ENCODE data around the gene LIPG. TPM values are rescaled to one million over a fixed set of nuclear protein-coding genes. Genes with fewer than 3 reads are reported as not detected.

The LIPG gene
- total and polyA plus RNA-seq, 2 donors = 1.8 to 4.2 TPM

DNA sequence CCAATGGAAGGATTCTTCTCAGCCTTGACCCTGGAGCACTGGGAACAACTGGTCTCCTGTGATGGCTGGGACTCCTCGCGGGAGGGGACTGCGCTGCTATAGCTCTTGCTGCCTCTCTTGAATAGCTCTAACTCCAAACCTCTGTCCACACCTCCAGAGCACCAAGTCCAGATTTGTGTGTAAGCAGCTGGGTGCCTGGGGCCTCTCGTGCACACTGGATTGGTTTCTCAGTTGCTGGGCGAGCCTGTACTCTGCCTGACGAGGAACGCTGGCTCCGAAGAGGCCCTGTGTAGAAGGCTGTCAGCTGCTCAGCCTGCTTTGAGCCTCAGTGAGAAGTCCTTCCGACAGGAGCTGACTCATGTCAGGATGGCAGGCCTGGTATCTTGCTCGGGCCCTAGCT is 28.8 kb downstream of the LIPG start:
- no peaks in the 10 kb centered on the region for H3K36me3 ChIP-seq (ENCODE audit: control insufficient read depth in 2 of 2, insufficient read depth in 2 of 2, low read length in 1 of 2)
- H3K4me1 ChIP-seq (ENCODE audit: control insufficient read depth in 2 of 2, insufficient read depth in 2 of 2, low read length in 2 of 2) = no peaks in the 10 kb centered on the region
- no peaks in the 10 kb centered on the region for H3K9me3 ChIP-seq (ENCODE audit: control insufficient read depth in 2 of 2, insufficient read depth in 1 of 2, low read length in 1 of 2)
- DNase-seq (ENCODE audit: low read depth in 6 of 9, low spot score in 9 of 9) = no peak
- H3K27me3 ChIP-seq (ENCODE audit: control insufficient read depth in 2 of 2, insufficient read depth in 1 of 2, low read length in 1 of 2) = no peaks in the 10 kb centered on the region
- no peak overlapping the region for H3K27ac ChIP-seq (ENCODE audit: low read depth in 1 of 2, low read length in 1 of 2)
- WGBS = 96% methylated on average over 10 of the region's 10 CpGs
- H3K4me3 ChIP-seq (ENCODE audit: low read length in 2 of 2) = no peak overlapping the region

DNA sequence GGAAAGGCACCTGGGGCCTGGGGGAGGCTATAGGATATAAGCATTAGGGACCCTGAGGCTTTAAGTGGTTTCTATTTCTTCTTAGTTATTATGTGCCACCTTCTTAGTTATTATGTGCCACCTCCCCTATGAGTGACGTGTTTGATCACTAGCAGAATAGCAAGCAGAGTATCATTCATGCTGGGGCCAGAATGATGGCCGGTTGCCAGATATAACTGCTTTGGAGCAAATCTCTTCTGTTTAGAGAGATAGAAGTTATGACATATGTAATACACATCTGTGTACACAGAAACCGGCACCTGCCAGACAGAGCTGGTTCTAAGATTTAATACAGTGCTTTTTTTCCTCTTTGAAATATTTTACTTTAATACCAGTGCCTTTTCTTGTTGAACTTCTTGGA is 29.4 kb downstream of the LIPG start:
- Histone ChIP-seq H3K27ac (ENCODE audit: low read depth in 1 of 2, low read length in 1 of 2) (no peak overlapping the region), H3K4me1 (ENCODE audit: control insufficient read depth in 2 of 2, insufficient read depth in 2 of 2, low read length in 2 of 2) (no peaks in the 10 kb centered on the region), H3K9me3 (ENCODE audit: control insufficient read depth in 2 of 2, insufficient read depth in 1 of 2, low read length in 1 of 2) (no peaks in the 10 kb centered on the region), H3K4me3 (ENCODE audit: low read length in 2 of 2) (no peak overlapping the region), H3K27me3 (ENCODE audit: control insufficient read depth in 2 of 2, insufficient read depth in 1 of 2, low read length in 1 of 2) (no peaks in the 10 kb centered on the region), H3K36me3 (ENCODE audit: control insufficient read depth in 2 of 2, insufficient read depth in 2 of 2, low read length in 1 of 2) (no peaks in the 10 kb centered on the region)
- WGBS = 87% methylated on average over 3 of the region's 3 CpGs
- no peak for DNase-seq (ENCODE audit: low read depth in 6 of 9, low spot score in 9 of 9)

DNA sequence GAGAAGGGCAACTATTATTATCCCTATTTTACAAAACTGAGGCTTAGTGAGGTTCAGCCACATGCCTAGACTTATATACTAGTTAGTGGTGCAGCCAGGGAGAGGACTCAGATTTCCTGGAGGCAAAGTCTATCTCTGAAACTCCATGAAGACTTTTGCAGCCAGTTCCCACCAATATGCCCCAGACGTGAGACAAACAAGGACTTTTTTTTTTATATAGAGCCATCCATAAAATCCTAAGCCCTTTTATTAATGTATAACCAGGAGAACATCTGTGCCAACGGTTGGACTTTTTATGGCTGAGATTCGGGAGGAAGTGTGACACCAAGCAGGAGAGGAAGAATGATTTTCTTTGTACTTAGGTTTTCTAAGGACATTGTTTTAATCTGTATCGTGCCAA is 29.9 kb downstream of the LIPG start:
- 58% methylated on average over 4 of the region's 4 CpGs for WGBS
- no peak overlapping the region for H3K4me3 ChIP-seq (ENCODE audit: low read length in 2 of 2)

DNA sequence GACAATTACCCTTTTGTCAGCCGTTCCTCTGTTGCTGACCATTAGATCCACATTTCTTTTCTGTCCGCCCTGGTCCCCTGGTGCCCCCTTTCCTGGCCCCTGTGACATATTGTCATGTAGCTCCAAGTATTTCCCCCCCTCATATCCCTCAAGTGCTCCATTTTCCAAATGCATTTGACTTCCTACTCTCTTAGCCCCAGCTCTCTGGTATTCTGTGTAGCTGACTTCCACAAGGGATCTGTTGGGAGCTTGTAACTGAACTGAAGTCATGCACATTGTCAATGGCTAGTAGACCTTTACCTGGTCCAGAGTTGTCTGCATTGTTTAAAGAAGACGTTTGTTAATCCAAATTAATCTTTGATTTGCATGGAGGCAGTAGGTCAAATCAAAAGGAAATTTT is 34.8 kb downstream of the LIPG start:
- H3K27ac ChIP-seq (ENCODE audit: low read depth in 1 of 2, low read length in 1 of 2) = no peak overlapping the region
- no peak for DNase-seq (ENCODE audit: low read depth in 6 of 9, low spot score in 9 of 9)
- H3K9me3 ChIP-seq (ENCODE audit: control insufficient read depth in 2 of 2, insufficient read depth in 1 of 2, low read length in 1 of 2) = no peaks in the 10 kb centered on the region
- no peaks in the 10 kb centered on the region for H3K27me3 ChIP-seq (ENCODE audit: control insufficient read depth in 2 of 2, insufficient read depth in 1 of 2, low read length in 1 of 2)
- H3K4me3 ChIP-seq (ENCODE audit: low read length in 2 of 2) = no peak overlapping the region
- no peaks in the 10 kb centered on the region for H3K36me3 ChIP-seq (ENCODE audit: control insufficient read depth in 2 of 2, insufficient read depth in 2 of 2, low read length in 1 of 2)
- WGBS = 88% methylated on average over 3 of the region's 3 CpGs
- H3K4me1 ChIP-seq (ENCODE audit: control insufficient read depth in 2 of 2, insufficient read depth in 2 of 2, low read length in 2 of 2) = no peaks in the 10 kb centered on the region

More for the DNA sequence above, 29.9 kb downstream of the LIPG start:
- DNase-seq (ENCODE audit: low read depth in 6 of 9, low spot score in 9 of 9) = no peak
- Histone ChIP-seq H3K4me1 (ENCODE audit: control insufficient read depth in 2 of 2, insufficient read depth in 2 of 2, low read length in 2 of 2) (no peaks in the 10 kb centered on the region), H3K36me3 (ENCODE audit: control insufficient read depth in 2 of 2, insufficient read depth in 2 of 2, low read length in 1 of 2) (no peaks in the 10 kb centered on the region), H3K27me3 (ENCODE audit: control insufficient read depth in 2 of 2, insufficient read depth in 1 of 2, low read length in 1 of 2) (no peaks in the 10 kb centered on the region), H3K9me3 (ENCODE audit: control insufficient read depth in 2 of 2, insufficient read depth in 1 of 2, low read length in 1 of 2) (no peaks in the 10 kb centered on the region), H3K27ac (ENCODE audit: low read depth in 1 of 2, low read length in 1 of 2) (peak overlapping the region in 1 of 2 donors; percentile 26)

DNA sequence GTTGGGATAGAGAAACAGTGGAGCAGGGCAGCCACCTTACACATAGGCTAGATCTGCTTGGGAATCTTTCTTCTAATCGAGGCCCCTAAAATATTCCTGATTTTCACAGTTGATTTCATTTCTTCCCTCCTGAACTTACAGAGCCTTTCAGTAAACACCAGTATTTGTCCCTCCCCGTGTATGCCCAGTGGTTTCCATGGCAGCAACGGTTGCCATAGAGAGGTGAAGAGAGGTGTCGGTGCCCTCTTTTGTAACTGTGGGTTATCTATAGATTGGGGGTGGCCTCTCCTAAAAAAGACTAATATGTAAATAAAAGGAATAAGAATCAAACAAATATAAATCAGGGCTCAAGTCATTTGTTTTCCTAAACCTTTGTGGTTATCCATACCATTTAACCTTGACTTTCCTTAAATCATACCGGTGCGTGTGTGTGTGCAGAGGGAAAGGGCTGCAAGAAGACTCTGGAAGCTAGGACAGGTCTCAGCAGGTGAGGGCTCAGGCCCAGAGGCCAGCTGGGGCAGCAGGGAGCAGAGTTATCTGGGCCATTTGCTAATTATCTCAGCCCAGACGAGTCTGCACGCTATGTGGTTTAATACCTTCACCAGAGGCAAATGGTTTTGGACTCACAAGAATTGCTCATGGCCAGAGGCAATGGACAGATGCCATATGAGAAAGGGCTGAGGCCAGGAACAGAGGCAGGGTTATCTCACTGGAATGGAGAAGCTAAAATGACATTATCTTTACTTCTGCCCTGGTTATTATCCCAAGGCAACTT is 35.5 kb downstream of the LIPG start:
- no peaks in the 10 kb centered on the region for H3K27me3 ChIP-seq (ENCODE audit: control insufficient read depth in 2 of 2, insufficient read depth in 1 of 2, low read length in 1 of 2)
- no peak overlapping the region for H3K27ac ChIP-seq (ENCODE audit: low read depth in 1 of 2, low read length in 1 of 2)
- H3K4me1 ChIP-seq (ENCODE audit: control insufficient read depth in 2 of 2, insufficient read depth in 2 of 2, low read length in 2 of 2) = no peaks in the 10 kb centered on the region
- no peaks in the 10 kb centered on the region for H3K36me3 ChIP-seq (ENCODE audit: control insufficient read depth in 2 of 2, insufficient read depth in 2 of 2, low read length in 1 of 2)
- WGBS = 91% methylated on average over 8 of the region's 8 CpGs
- H3K9me3 ChIP-seq (ENCODE audit: control insufficient read depth in 2 of 2, insufficient read depth in 1 of 2, low read length in 1 of 2) = no peaks in the 10 kb centered on the region
- DNase-seq (ENCODE audit: low read depth in 6 of 9, low spot score in 9 of 9) = no peak
- no peak overlapping the region for H3K4me3 ChIP-seq (ENCODE audit: low read length in 2 of 2)

DNA sequence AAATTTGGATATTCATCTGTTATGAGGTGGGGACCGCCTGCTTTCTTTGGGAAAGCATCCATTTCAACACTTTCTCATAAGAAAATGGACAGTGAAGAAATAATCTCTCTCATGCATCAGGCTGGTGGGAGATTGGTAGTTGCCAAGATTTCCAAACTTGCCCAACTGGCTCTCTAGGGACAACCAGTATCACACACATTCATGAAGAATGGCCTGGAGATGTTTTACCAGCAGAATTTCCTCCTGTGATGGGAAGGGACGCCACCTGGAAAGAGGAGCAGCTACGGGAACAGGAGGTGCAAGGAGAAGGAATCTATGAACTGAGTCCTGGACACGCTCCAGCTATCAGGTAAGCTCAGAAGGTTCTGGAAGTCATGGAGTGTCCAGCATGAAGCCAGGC is 39.4 kb downstream of the LIPG start:
- H3K27me3 ChIP-seq (ENCODE audit: control insufficient read depth in 2 of 2, insufficient read depth in 1 of 2, low read length in 1 of 2) = no peaks in the 10 kb centered on the region
- no peaks in the 10 kb centered on the region for H3K4me1 ChIP-seq (ENCODE audit: control insufficient read depth in 2 of 2, insufficient read depth in 2 of 2, low read length in 2 of 2)
- no peak for DNase-seq (ENCODE audit: low read depth in 6 of 9, low spot score in 9 of 9)
- no peaks in the 10 kb centered on the region for H3K9me3 ChIP-seq (ENCODE audit: control insufficient read depth in 2 of 2, insufficient read depth in 1 of 2, low read length in 1 of 2)
- no peaks in the 10 kb centered on the region for H3K36me3 ChIP-seq (ENCODE audit: control insufficient read depth in 2 of 2, insufficient read depth in 2 of 2, low read length in 1 of 2)
- 96% methylated on average over 4 of the region's 4 CpGs for WGBS
- no peak overlapping the region for H3K27ac ChIP-seq (ENCODE audit: low read depth in 1 of 2, low read length in 1 of 2)
- no peak overlapping the region for H3K4me3 ChIP-seq (ENCODE audit: low read length in 2 of 2)

DNA sequence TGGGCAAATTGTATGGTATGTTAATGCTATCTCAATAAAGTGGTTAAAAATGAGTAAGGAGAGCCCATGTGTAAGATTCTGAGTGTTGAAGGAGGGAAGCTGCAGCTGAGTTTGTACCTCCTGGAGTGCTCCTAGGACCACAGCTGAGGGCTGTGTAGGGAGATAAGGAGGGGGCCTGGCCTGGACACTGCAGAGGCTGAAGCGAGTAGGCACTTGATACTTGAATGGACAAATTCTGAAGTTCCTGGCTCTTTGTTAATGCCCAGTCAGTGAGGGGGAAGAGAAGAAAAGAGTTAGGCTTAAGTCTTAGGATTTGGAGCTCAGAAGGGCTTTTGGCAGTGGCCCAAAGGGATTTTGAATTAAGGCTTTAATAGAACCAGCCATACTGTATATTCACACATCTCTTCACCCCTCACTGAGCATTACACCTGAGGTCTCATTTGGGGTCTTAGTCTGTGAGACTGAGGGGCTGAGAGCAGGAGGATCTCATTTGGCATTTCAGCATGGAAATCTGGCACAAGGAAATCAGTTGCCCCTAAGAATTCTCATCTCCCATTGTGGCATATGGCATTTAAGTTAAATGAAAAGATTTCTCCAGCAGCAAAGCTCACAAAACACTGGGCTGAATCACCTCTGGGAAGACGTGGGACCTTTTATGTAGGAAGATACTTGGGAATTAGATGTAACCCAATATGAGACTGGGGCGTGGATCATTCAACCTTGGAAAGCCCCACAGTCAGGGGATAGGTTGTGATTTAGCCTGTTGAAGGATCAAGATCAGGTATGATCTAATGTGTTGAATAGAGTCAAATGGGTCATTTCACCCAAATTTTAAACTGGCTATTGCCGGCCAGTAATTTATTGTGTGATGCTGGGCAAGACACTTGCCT is 46.8 kb downstream of the LIPG start:
- Histone ChIP-seq H3K27ac (ENCODE audit: low read depth in 1 of 2, low read length in 1 of 2) (no peak overlapping the region), H3K9me3 (ENCODE audit: control insufficient read depth in 2 of 2, insufficient read depth in 1 of 2, low read length in 1 of 2) (no peaks in the 10 kb centered on the region), H3K36me3 (ENCODE audit: control insufficient read depth in 2 of 2, insufficient read depth in 2 of 2, low read length in 1 of 2) (no peaks in the 10 kb centered on the region), H3K4me3 (ENCODE audit: low read length in 2 of 2) (no peak overlapping the region), H3K27me3 (ENCODE audit: control insufficient read depth in 2 of 2, insufficient read depth in 1 of 2, low read length in 1 of 2) (peaks cover 0 to 4% of the 10 kb centered on the region in 2 donors), H3K4me1 (ENCODE audit: control insufficient read depth in 2 of 2, insufficient read depth in 2 of 2, low read length in 2 of 2) (no peaks in the 10 kb centered on the region)
- no peak for DNase-seq (ENCODE audit: low read depth in 6 of 9, low spot score in 9 of 9)
- 93% methylated on average over 4 of the region's 4 CpGs for WGBS

DNA sequence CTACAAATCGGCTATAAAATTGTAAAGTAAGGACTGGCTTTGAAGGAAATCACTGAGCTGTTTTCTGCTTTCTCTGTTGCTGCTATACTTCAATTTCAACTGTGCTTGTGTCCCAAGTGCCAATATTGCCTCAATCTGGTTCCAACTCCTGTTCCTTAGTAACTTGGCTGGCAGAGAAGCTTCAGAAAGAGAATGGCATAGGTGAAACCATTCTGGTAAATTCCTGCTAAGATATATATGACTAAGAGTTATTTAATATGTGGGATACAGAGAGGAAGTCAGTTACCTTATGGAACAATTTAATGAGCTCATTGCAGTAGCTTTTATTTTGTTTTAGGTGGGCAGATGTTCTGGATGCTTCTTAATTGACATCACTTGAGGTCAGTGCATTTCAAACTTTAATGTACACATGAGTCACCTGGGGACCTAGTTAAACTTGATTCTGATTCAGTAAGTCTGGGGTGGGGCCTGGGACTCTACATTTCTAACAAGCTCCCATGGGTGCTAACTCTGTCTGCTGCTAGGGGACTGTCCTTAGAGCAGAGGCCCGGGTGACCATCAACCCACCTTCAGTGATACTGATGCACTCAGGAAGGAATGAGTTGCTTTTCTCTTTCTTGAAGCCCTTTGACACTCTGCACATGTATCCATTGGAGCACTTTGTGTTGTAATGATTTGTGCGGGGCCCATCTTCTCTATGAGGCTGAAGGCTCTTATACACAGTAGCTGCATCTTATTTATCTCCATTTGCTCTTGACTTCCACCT is 47.6 kb downstream of the LIPG start:
- Histone ChIP-seq H3K27me3 (ENCODE audit: control insufficient read depth in 2 of 2, insufficient read depth in 1 of 2, low read length in 1 of 2) (peaks cover 0 to 4% of the 10 kb centered on the region in 2 donors), H3K4me3 (ENCODE audit: low read length in 2 of 2) (no peak overlapping the region), H3K4me1 (ENCODE audit: control insufficient read depth in 2 of 2, insufficient read depth in 2 of 2, low read length in 2 of 2) (no peaks in the 10 kb centered on the region), H3K36me3 (ENCODE audit: control insufficient read depth in 2 of 2, insufficient read depth in 2 of 2, low read length in 1 of 2) (no peaks in the 10 kb centered on the region), H3K27ac (ENCODE audit: low read depth in 1 of 2, low read length in 1 of 2) (no peak overlapping the region), H3K9me3 (ENCODE audit: control insufficient read depth in 2 of 2, insufficient read depth in 1 of 2, low read length in 1 of 2) (no peaks in the 10 kb centered on the region)
- 96% methylated on average over 3 of the region's 3 CpGs for WGBS
- no peak for DNase-seq (ENCODE audit: low read depth in 6 of 9, low spot score in 9 of 9)

DNA sequence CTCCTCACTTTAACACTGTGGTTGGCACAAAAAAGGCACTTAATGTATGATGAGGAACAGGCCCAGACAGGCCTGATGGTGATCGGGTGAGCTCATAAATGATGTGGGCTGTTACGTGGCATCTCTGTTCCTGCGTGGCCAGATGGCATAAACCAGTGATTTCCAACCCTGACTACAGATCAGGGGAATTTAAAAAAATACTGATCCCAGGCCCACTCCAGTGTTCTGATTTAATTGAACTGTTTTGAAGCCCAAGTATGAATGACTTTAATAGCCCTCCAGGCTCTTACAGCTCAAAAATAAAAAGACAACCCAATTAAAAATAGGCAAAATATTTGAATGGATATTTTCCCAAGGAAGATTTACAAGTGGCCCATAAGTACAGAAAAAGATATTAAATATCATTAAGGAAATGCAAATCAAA is 48.2 kb downstream of the LIPG start:
- Histone ChIP-seq H3K27ac (ENCODE audit: low read depth in 1 of 2, low read length in 1 of 2) (no peak overlapping the region), H3K36me3 (ENCODE audit: control insufficient read depth in 2 of 2, insufficient read depth in 2 of 2, low read length in 1 of 2) (no peaks in the 10 kb centered on the region), H3K27me3 (ENCODE audit: control insufficient read depth in 2 of 2, insufficient read depth in 1 of 2, low read length in 1 of 2) (peaks cover 0 to 4% of the 10 kb centered on the region in 2 donors), H3K4me1 (ENCODE audit: control insufficient read depth in 2 of 2, insufficient read depth in 2 of 2, low read length in 2 of 2) (no peaks in the 10 kb centered on the region), H3K9me3 (ENCODE audit: control insufficient read depth in 2 of 2, insufficient read depth in 1 of 2, low read length in 1 of 2) (no peaks in the 10 kb centered on the region), H3K4me3 (ENCODE audit: low read length in 2 of 2) (no peak overlapping the region)
- 97% methylated on average over 3 of the region's 3 CpGs for WGBS
- no peak for DNase-seq (ENCODE audit: low read depth in 6 of 9, low spot score in 9 of 9)

Data from thymus (tissue), 11 donors.